ENCODE data around the gene RFT1. TPM values are rescaled to one million over a fixed set of nuclear protein-coding genes. Genes with fewer than 3 reads are reported as not detected.
A peak's percentile ranks its signal among the peaks of the same experiment; 100 is the strongest.

RFT1 gene
- total RNA-seq, 6 experiments from 2014 or later, result 9.3 to 12.4 (median 10.4) TPM

DNA sequence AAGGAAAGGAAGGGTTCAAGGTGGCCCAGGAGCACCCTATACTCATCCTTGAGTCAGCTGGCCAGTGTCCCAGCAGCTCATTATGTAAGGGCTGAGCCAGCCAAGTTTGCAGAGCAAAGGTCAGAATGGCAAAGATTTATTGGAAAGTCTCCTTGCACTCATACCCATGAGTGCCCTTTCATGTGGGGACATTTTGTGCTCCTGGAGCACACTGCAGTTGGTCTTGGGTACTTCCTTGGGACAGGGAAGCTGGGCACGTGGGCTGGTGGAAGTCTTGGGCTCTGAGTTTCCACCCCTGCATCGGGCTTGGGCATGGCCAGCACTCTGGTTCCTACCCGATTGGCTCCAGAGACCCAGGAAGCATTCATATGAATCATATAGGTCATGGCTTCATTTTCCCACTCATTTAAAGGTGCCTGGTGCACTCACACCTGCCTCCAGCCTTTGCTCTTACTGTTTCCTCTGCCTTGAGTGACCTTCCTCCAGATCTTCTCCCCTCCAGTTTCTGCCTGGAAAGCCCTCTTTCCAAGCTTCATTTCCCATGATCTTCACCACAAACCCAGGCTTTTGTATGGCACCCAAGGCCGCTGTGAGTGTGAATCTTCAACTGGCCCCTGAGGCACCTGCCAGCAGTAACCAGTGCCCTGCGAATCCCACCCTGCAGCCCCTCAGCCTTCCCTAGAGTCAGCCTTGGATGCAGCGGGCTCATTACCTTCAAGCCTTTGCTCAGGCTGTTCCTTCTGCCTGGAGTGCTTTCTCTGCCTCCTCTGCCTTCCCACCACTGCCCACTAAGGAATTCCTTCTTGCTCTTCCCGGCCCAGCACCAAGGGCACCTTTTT, 20.2 kb upstream of the RFT1 start:
- ATAC-seq (peak; percentile 77 to 91 (median 86)), DNase-seq (peak; percentile 65 to 84 (median 81))
- Histone ChIP-seq H3K27ac (peak overlapping the region in 1 of 3 donors; percentile 29), H3K36me3 (no peaks in the 10 kb centered on the region), H3K9me3 (no peaks in the 10 kb centered on the region), H3K27me3 (no peaks in the 10 kb centered on the region), H3K4me1 (peaks cover 0 to 24% (median 4%) of the 10 kb centered on the region in 4 donors), H3K4me3 (no peak overlapping the region)
- TF ChIP-seq POLR2A (IDR thresholded peaks at IDR 0.05), result no peak
- TF ChIP-seq, protein P1, sequence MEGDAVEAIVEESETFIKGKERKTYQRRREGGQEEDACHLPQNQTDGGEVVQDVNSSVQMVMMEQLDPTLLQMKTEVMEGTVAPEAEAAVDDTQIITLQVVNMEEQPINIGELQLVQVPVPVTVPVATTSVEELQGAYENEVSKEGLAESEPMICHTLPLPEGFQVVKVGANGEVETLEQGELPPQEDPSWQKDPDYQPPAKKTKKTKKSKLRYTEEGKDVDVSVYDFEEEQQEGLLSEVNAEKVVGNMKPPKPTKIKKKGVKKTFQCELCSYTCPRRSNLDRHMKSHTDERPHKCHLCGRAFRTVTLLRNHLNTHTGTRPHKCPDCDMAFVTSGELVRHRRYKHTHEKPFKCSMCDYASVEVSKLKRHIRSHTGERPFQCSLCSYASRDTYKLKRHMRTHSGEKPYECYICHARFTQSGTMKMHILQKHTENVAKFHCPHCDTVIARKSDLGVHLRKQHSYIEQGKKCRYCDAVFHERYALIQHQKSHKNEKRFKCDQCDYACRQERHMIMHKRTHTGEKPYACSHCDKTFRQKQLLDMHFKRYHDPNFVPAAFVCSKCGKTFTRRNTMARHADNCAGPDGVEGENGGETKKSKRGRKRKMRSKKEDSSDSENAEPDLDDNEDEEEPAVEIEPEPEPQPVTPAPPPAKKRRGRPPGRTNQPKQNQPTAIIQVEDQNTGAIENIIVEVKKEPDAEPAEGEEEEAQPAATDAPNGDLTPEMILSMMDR (IDR thresholded peaks at IDR 0.05), result no peak
- intact Hi-C loops (cut with DNase I), result no loop called here
- 65% methylated on average over 3 of the region's 7 CpGs for WGBS (ENCODE audit: insufficient coverage, low coverage, low lambda C conversion rate, missing lambda C conversion rate)

DNA sequence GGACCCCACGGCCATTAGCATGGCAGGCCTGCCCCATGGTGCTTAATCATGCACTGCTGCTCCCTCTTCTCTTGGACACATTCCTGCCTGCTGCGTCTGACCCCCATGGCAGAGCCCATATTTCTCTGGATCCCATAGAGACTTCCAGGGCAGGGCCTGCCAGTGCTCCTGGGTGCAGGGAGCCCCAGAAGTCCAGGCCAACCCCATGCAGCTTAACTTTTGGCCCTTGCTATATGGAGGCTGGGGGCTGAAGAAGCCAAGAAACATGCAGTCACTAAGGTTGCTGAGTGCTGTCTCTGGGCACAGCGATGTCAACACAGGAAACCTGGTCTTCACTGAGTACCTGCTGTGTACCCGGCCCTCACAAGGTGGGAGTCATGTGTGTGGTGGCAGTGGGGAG, 19.5 kb upstream of the RFT1 start:
- Histone ChIP-seq H3K9me3 (no peaks in the 10 kb centered on the region), H3K27me3 (no peaks in the 10 kb centered on the region), H3K27ac (no peak overlapping the region), H3K4me3 (no peak overlapping the region), H3K4me1 (peaks cover 0 to 23% (median 4%) of the 10 kb centered on the region in 4 donors), H3K36me3 (no peaks in the 10 kb centered on the region)
- ATAC-seq, result no peak
- DNase-seq, result no peak
- TF ChIP-seq POLR2A (IDR thresholded peaks at IDR 0.05), result no peak
- TF ChIP-seq, protein P1 (IDR thresholded peaks at IDR 0.05), result no peak
- 33% methylated on average over 1 of the region's 4 CpGs for WGBS (ENCODE audit: insufficient coverage, low coverage, low lambda C conversion rate, missing lambda C conversion rate)
- intact Hi-C loops (cut with DNase I), result no loop called here

DNA sequence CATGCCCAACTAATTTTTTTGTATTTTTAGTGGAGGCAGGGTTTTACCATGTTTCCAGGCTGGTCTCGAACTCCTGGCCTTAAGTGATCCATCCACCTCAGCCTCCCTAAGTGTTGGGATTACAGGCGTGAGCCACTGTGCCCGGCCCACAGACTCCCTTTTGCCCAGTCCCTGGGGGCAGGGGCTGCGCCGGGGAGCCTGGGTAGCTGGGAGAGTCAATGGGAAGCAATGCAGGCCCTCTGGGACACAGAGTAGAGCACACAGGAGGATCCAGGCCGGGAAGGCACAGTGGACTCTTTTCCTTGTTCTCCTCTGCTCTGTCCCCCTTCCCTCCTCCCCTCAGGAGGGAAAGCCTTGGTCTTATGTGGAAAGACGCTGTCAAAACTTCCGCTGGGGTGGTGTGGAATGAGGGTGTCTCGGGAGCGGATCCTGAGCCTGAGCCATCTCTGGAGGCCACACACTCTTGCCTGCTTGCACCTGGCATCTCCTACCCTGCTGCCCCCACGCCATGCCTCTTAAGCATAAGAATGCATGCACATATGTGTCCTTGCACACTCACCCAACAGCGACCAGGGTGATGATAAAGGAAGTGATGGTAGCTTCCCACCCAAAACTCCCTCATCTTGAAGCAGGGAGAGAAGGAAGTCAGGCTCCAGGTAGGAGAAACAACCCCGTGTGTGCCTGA, 18.9 kb upstream of the RFT1 start:
- H3K27ac ChIP-seq, result no peak overlapping the region
- peaks cover 0 to 23% (median 4%) of the 10 kb centered on the region in 4 donors for H3K4me1 ChIP-seq
- no peaks in the 10 kb centered on the region for H3K27me3 ChIP-seq
- DNase-seq, result no peak
- H3K36me3 ChIP-seq, result no peaks in the 10 kb centered on the region
- intact Hi-C loops (cut with DNase I), result no loop called here
- H3K4me3 ChIP-seq, result no peak overlapping the region
- no peaks in the 10 kb centered on the region for H3K9me3 ChIP-seq
- TF ChIP-seq, protein P1 (IDR thresholded peaks at IDR 0.05), result no peak
- no peak for TF ChIP-seq POLR2A (IDR thresholded peaks at IDR 0.05)
- ATAC-seq, result no peak
- WGBS (ENCODE audit: insufficient coverage, low coverage, low lambda C conversion rate, missing lambda C conversion rate), result no CpG with 5 or more reads among the region's 13 CpGs

DNA sequence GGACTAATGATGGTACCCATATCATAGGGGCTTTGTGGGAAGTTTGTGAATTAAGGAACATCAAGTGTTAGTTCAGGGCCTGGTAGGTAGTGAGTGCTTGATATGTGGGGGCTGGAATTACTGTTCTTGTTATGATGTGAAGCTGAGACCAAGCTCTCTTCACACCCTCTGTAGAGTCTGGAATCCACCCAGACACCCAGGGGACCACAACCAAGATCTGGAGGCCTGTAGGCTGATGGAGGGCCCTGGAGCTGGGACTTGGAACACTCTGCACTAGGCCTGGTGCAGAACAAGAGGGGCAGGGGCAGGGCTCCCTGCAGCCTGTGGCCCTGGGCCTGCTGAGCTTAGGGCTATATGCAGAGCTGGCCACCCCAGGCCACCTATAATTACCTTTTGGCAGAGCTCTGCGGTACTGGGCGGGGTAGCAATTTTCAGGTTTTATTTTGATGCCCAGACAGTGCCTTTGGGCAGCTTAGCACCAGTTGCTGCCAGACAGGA, 17.7 kb upstream of the RFT1 start:
- no CpG with 5 or more reads among the region's 2 CpGs for WGBS (ENCODE audit: insufficient coverage, low coverage, low lambda C conversion rate, missing lambda C conversion rate)
- no peaks in the 10 kb centered on the region for H3K36me3 ChIP-seq
- H3K9me3 ChIP-seq, result no peaks in the 10 kb centered on the region
- peaks cover 0 to 19% (median 4%) of the 10 kb centered on the region in 4 donors for H3K4me1 ChIP-seq
- TF ChIP-seq, protein P1 (IDR thresholded peaks at IDR 0.05), result no peak
- TF ChIP-seq POLR2A (IDR thresholded peaks at IDR 0.05), result no peak
- no peak overlapping the region for H3K4me3 ChIP-seq
- no peaks in the 10 kb centered on the region for H3K27me3 ChIP-seq
- intact Hi-C loops (cut with DNase I), result no loop called here
- DNase-seq, result no peak
- H3K27ac ChIP-seq, result no peak overlapping the region
- ATAC-seq, result no peak
